GM21367 (cell line): ENCODE measurements around the gene SF3A1.
"Not testable (repeated sequence)": the region's sequence is repeated elsewhere in the genome, so short reads cannot be mapped to it uniquely, and the experiment has no call there.

Experiments used
- ATAC-seq: cut with Tn5 transposase; IDR thresholded peaks from one replicate; pipeline ENCODE4 v1.9.1; 2021; ENCODE audit not compliant: unreplicated experiment

Gene SF3A1

GRCh38 chr22:30348809-30349208, 7.9 kb downstream of the SF3A1 start:
- ATAC-seq = no peak

- no peak for ATAC-seq
Observed at GRCh38 chr22:30348404-30348803, 8.3 kb downstream of the SF3A1 start.

GRCh38 chr22:30347255-30347892, 9.3 kb downstream of the SF3A1 start:
- ATAC-seq = no peak

- no peak for ATAC-seq
Observed at GRCh38 chr22:30344447-30345200, 12.1 kb downstream of the SF3A1 start.

- ATAC-seq = no peak
Observed at GRCh38 chr22:30340911-30341685, 15.6 kb downstream of the SF3A1 start.

GRCh38 chr22:30338802-30339201, 17.9 kb downstream of the SF3A1 start:
- no peak for ATAC-seq

GRCh38 chr22:30338341-30338740, 18.4 kb downstream of the SF3A1 start:
- not testable (repeated sequence) for ATAC-seq

- ATAC-seq = no peak
Observed at GRCh38 chr22:30337461-30337778, 19.3 kb downstream of the SF3A1 start.

GRCh38 chr22:30336752-30337460, 19.8 kb downstream of the SF3A1 start:
- no peak for ATAC-seq

- ATAC-seq = no peak
Observed at GRCh38 chr22:30335236-30335635, 21.5 kb downstream of the SF3A1 start.

- ATAC-seq = no peak
Observed at GRCh38 chr22:30334646-30335045, 22.0 kb downstream of the SF3A1 start.

- ATAC-seq = no peak
Observed at GRCh38 chr22:30333707-30334087, 23.0 kb downstream of the SF3A1 start.

- no peak for ATAC-seq
Observed at GRCh38 chr22:30332994-30333706, 23.5 kb downstream of the SF3A1 start.

GRCh38 chr22:30332551-30332950, 24.1 kb downstream of the SF3A1 start:
- no peak for ATAC-seq

GRCh38 chr22:30328466-30329049, 28.1 kb downstream of the SF3A1 start:
- no peak for ATAC-seq

GRCh38 chr22:30327864-30328345, 28.8 kb downstream of the SF3A1 start:
- no peak for ATAC-seq

GRCh38 chr22:30326706-30327362, 29.9 kb downstream of the SF3A1 start, which contains the start of gene TBC1D10A:
TBC1D10A (minus strand) TSS chr22:30326941; CDS start chr22:30326881, 60 bp downstream.
- peak; percentile 70 for ATAC-seq

GRCh38 chr22:30326255-30326705, 30.4 kb downstream of the SF3A1 start:
- ATAC-seq = peak; percentile 1

GRCh38 chr22:30325724-30326254, 30.9 kb downstream of the SF3A1 start:
- ATAC-seq = no peak
